A549 (cell line): ENCODE results near the gene VAMP3. TPM values are rescaled to one million over a fixed set of nuclear protein-coding genes. Genes with fewer than 3 reads are reported as not detected.
A peak's percentile ranks its signal among the peaks of the same experiment; 100 is the strongest.

ENCODE experiments used
- ATAC-seq, 2 experiments: fragments of 200-7000 bp in 1 of 2; fragments of >200 bp in 1 of 2; cut with Nextera tagmentation in 1 of 2; cut with Tn5 transposase in 1 of 2; 3 replicates each; pipeline versions ENCODE4 v1.8.0 to v1.9.1; 2018 to 2020; ENCODE audit warnings: mild to moderate bottlenecking in 1 of 2, moderate library complexity in 1 of 2
- CTCF ChIA-PET: fragments of 300-600 bp; sonication (Branson Sonifier 250); formaldehyde crosslinking; extraction: SDS; loops from one replicate; lab custom pipeline; 2021; ENCODE audit warnings: antibody characterized with exemption, inconsistent platforms; lab: Yijun Ruan, JAX
- POLR2A ChIA-PET: fragments of 350-600 bp; formaldehyde crosslinking; extraction: SDS; loops from one replicate; lab custom pipeline; 2021; ENCODE audit warnings: antibody characterized with exemption, inconsistent platforms; lab: Yijun Ruan, JAX
- DNase-seq, 2 experiments: peaks; one replicate each; pipeline versions ENCODE4 v3.0.0 to v3.0.0-alpha.2; 2011 to 2016; ENCODE audit warnings: low read depth in 1 of 2, low spot score in 1 of 2
- FAIRE-seq: peaks from 2 replicates; lab custom pipeline; 2011; peaks lifted over from hg19 to GRCh38; lab: Jason Lieb, UNC
- H3K27ac ChIP-seq, 2 experiments: fragments of >200 bp; sonication (Bioruptor Twin); formaldehyde crosslinking; 3 replicates each; pipeline ENCODE4 v1.5.1; 2016 to 2017
- H3K4me1 ChIP-seq: fragments of >200 bp; sonication (Bioruptor Twin); formaldehyde crosslinking; 3 replicates; pipeline ENCODE4 v1.6.1; 2016
- H3K4me2 ChIP-seq: fragments of >200 bp; sonication (Bioruptor Twin); formaldehyde crosslinking; 3 replicates; pipeline ENCODE4 v1.6.1; 2016
- H3K4me3 ChIP-seq: fragments of >200 bp; sonication (Bioruptor Twin); formaldehyde crosslinking; 3 replicates; pipeline ENCODE4 v1.5.1; 2016
- H3K9me3 ChIP-seq: fragments of >200 bp; sonication (Bioruptor Twin); formaldehyde crosslinking; 3 replicates; pipeline ENCODE4 v1.6.1; 2016
- CBX2 ChIP-seq: fragments of 200-600 bp; sonication (generic); IDR thresholded peaks from 2 replicates; pipeline ENCODE4 v1.6.1; 2016; ENCODE audit warnings: low read depth, mild to moderate bottlenecking, borderline replicate concordance
- CBX8 ChIP-seq: fragments of 200-600 bp; sonication (generic); IDR thresholded peaks from 2 replicates; pipeline ENCODE4 v1.6.1; 2016
- CHD2 ChIP-seq: fragments of 150-350 bp; IDR thresholded peaks from 2 replicates; pipeline ENCODE4 v1.6.1; 2014; ENCODE audit warnings: low read length; ENCODE audit not compliant: partially characterized antibody
- CHD4 ChIP-seq: fragments of 200-600 bp; sonication (generic); IDR thresholded peaks from 2 replicates; pipeline ENCODE4 v1.6.1; 2016; ENCODE audit warnings: antibody characterized with exemption, mild to moderate bottlenecking, borderline replicate concordance
- CTCF ChIP-seq: fragments of >200 bp; sonication (Bioruptor Twin); formaldehyde crosslinking; IDR thresholded peaks from 3 replicates; pipeline ENCODE4 v1.5.1; 2016
- HOXA7 ChIP-seq: fragments of 250-450 bp; sonication (Bioruptor Pico); IDR thresholded peaks from 2 replicates; pipeline ENCODE4 v1.5.0; 2020; ENCODE audit warnings: mild to moderate bottlenecking, moderate library complexity
- HOXB13 ChIP-seq: fragments of 250-450 bp; sonication (Bioruptor Pico); IDR thresholded peaks from 2 replicates; pipeline ENCODE4 v1.5.0; 2020; ENCODE audit warnings: low read depth, mild to moderate bottlenecking, moderate library complexity
- HOXB5 ChIP-seq: fragments of 250-450 bp; sonication (Bioruptor Pico); IDR thresholded peaks from 2 replicates; pipeline ENCODE4 v1.5.0; 2020; ENCODE audit warnings: mild to moderate bottlenecking, moderate library complexity
- KDM1A ChIP-seq: fragments of 200-600 bp; sonication (generic); IDR thresholded peaks from 2 replicates; pipeline ENCODE4 v1.6.1; 2016; ENCODE audit warnings: low read depth, mild to moderate bottlenecking
- NFE2L2 ChIP-seq: fragments of 150-350 bp; conservative IDR thresholded peaks from 2 replicates; pipeline ENCODE4 v1.6.1; 2014; ENCODE audit warnings: low read length
- NPAS2 ChIP-seq: fragments of 250-450 bp; sonication (Bioruptor Pico); IDR thresholded peaks from 2 replicates; pipeline ENCODE4 v1.8.0; 2022; ENCODE audit warnings: mild to moderate bottlenecking, moderate library complexity, borderline replicate concordance
- NR3C1 ChIP-seq: fragments of >200 bp; sonication (Bioruptor Twin); formaldehyde crosslinking; IDR thresholded peaks from 3 replicates; pipeline ENCODE4 v1.6.1; 2017
- POLR2A ChIP-seq: IDR thresholded peaks from 2 replicates; pipeline ENCODE4 v1.6.1; 2012; ENCODE audit warnings: mild to moderate bottlenecking, low read length
- RAD21 ChIP-seq, 2 experiments: fragments of >200 bp in 1 of 2; sonication (Bioruptor Twin) in 1 of 2; formaldehyde crosslinking in 1 of 2; IDR thresholded peaks in 1 of 2; conservative IDR thresholded peaks in 1 of 2; 2 replicates in 1 of 2; 3 replicates in 1 of 2; pipeline ENCODE4 v1.6.1; 2012 to 2018; ENCODE audit warnings: inconsistent platforms in 1 of 2
- RCOR1 ChIP-seq: fragments of 150-350 bp; IDR thresholded peaks from 2 replicates; pipeline ENCODE4 v1.6.1; 2014; ENCODE audit warnings: antibody characterized with exemption, low read length, low read depth
- SMC3 ChIP-seq: fragments of >200 bp; sonication (Bioruptor Twin); formaldehyde crosslinking; IDR thresholded peaks from 3 replicates; pipeline ENCODE4 v1.6.1; 2018; ENCODE audit warnings: inconsistent platforms
- TP53 ChIP-seq: fragments of 250-450 bp; sonication (Bioruptor Pico); IDR thresholded peaks from 2 replicates; pipeline ENCODE4 v1.5.0; 2021; ENCODE audit warnings: mild to moderate bottlenecking, moderate library complexity
- ZC3H11A ChIP-seq: fragments of 450-650 bp; IDR thresholded peaks from 2 replicates; pipeline ENCODE4 v1.6.1; 2014; ENCODE audit warnings: antibody characterized with exemption, mild to moderate bottlenecking
- ZFP36 ChIP-seq: fragments of 450-650 bp; IDR thresholded peaks from 2 replicates; pipeline ENCODE4 v1.6.1; 2014; ENCODE audit warnings: borderline replicate concordance; ENCODE audit not compliant: partially characterized antibody
- WGBS: methylation state at CpG from one replicate; pipeline ENCODE4 v1.1.6; 2017; ENCODE audit errors: missing lambda C conversion rate; 5-methylcytosine and 5-hydroxymethylcytosine counted together
- polyA plus RNA-seq, 4 experiments: library from polyadenylated mRNA; depleted of rRNA in 3 of 4; stranded (reverse); fragments of >200 nt; fragmentation: RNase III in 1 of 4; extraction: RNeasy Plus Mini Kit Qiagen cat#74134 plus additional on column Dnase treatment in 1 of 4; gene quantifications; 2 replicates in 3 of 4; 3 replicates in 1 of 4; pipeline ENCODE4 v1.2.3, GENCODE V29; 2011 to 2017

The VAMP3 gene
- polyA plus RNA-seq, 2 of the 4 experiments (the other 2 are of a cell fraction) = 65.1 to 79.3 TPM

GRCh38 chr1:7749126-7749525, 22.0 kb upstream of the VAMP3 start (continued):
- TF ChIP-seq KDM1A = no peak
- no peak for TF ChIP-seq NFE2L2
- TF ChIP-seq HOXB5 (CRISPR knock-in tag) = no peak
- no peak for TF ChIP-seq CBX8
- no peak for TF ChIP-seq NPAS2 (CRISPR knock-in tag)

- no peak for DNase-seq
- Histone ChIP-seq H3K4me1 (no peaks in the 10 kb centered on the region), H3K9me3 (no peaks in the 10 kb centered on the region), H3K4me3 (no peak overlapping the region), H3K4me2 (no peak overlapping the region), H3K27ac (no peak overlapping the region)
- no peak for FAIRE-seq
- 77% methylated on average over 11 of the region's 11 CpGs for WGBS
- TF ChIP-seq CHD2 (no peak), CBX8 (no peak), CBX2 (no peak), POLR2A (no peak), ZC3H11A (no peak)
- ATAC-seq = no peak
- ChIA-PET CTCF (interaction anchor here (0.9 to 11.5 kb wide), 8 partner anchors 11 to 152 kb away, joined by 3 to 410 read pairs (median 36); no protein-coding TSS in a partner anchor), POLR2A (interaction anchor here (0.7 kb wide), 1 partner anchor 1050 kb away, joined by 3 read pairs; the partner anchor contains the start of gene DNAJC11)
These were observed 19.9 kb upstream of the VAMP3 start for GRCh38 chr1:7751174-7751573.

GRCh38 chr1:7752512-7753417, 18.3 kb upstream of the VAMP3 start:
- no peaks in the 10 kb centered on the region for H3K4me1 ChIP-seq
- peak overlapping the region; percentile 73 for H3K4me2 ChIP-seq
- ATAC-seq (peak; percentile 76 to 78; a peak in 5 of 6 replicates), FAIRE-seq (no peak), DNase-seq (peak; percentile 25 to 53)
- no peaks in the 10 kb centered on the region for H3K9me3 ChIP-seq
- POLR2A ChIA-PET = interaction anchor here (0.6 to 1.8 kb wide), 3 partner anchors 72 to 85 kb away, joined by 3 to 6 read pairs (median 3); no protein-coding TSS in a partner anchor
- H3K4me3 ChIP-seq = peak overlapping the region; percentile 35
- TF ChIP-seq CTCF (peak; percentile 83), CHD2 (no peak), RAD21 (conservative IDR thresholded peaks at IDR 0.05 in 1 of 2, IDR thresholded peaks at IDR 0.05 in 1 of 2) (peak; percentile 76 to 82), SMC3 (peak; percentile 89)
- peak overlapping the region in 1 of 2 experiments; percentile 11; a peak in 1 of 6 replicates for H3K27ac ChIP-seq
- CTCF ChIA-PET = interaction anchor here (0.6 to 11.5 kb wide), 39 partner anchors 9 to 1033 kb away, joined by 3 to 410 read pairs (median 5); partner anchors contain the start of gene PER3
- WGBS = 16% methylated on average over 18 of the region's 18 CpGs

GRCh38 chr1:7753641-7754040, 17.5 kb upstream of the VAMP3 start:
- no peak overlapping the region for H3K4me2 ChIP-seq
- DNase-seq (no peak), FAIRE-seq (no peak), ATAC-seq (no peak)
- H3K4me1 ChIP-seq = no peaks in the 10 kb centered on the region
- no peaks in the 10 kb centered on the region for H3K9me3 ChIP-seq
- TF ChIP-seq HOXB13 (CRISPR knock-in tag) = no peak
- TF ChIP-seq TP53 = no peak
- no peak for TF ChIP-seq NR3C1
- no peak for TF ChIP-seq HOXA7 (CRISPR knock-in tag)
- TF ChIP-seq ZFP36 = no peak
- no peak for TF ChIP-seq NFE2L2
- TF ChIP-seq CHD4 = no peak
- TF ChIP-seq RCOR1 = no peak
- no peak overlapping the region for H3K4me3 ChIP-seq
- no peak overlapping the region for H3K27ac ChIP-seq
- ChIA-PET POLR2A (interaction anchor here (1.8 kb wide), 1 partner anchor 86 kb away, joined by 6 read pairs; no protein-coding TSS in a partner anchor), CTCF (interaction anchor here (0.8 to 11.5 kb wide), 27 partner anchors 8 to 1034 kb away, joined by 3 to 410 read pairs (median 5); no protein-coding TSS in a partner anchor)
- WGBS = 38% methylated on average over 3 of the region's 3 CpGs
